GM23248 (cell line): Measurements from ENCODE around the gene RRBP1. TPM values are rescaled to one million over a fixed set of nuclear protein-coding genes. Genes with fewer than 3 reads are reported as not detected.

Source experiments
- DNase-seq: peaks from one replicate; pipeline ENCODE4 v3.0.0-alpha.2; 2015
- H2AFZ ChIP-seq: fragments of 200-600 bp; sonication (generic); 2 replicates; pipeline ENCODE4 v1.6.1; 2016; ENCODE audit warnings: antibody characterized with exemption
- H3F3A ChIP-seq: fragments of 200-600 bp; sonication (generic); 2 replicates; pipeline ENCODE4 v1.6.1; 2016; ENCODE audit warnings: mild to moderate bottlenecking, antibody characterized with exemption, mixed run types; ENCODE audit not compliant: insufficient read depth
- H3K27ac ChIP-seq: fragments of 200-600 bp; sonication (generic); 2 replicates; pipeline ENCODE4 v1.5.1; 2016; ENCODE audit warnings: mild to moderate bottlenecking
- H3K27me3 ChIP-seq: fragments of 200-600 bp; sonication (generic); replicated peaks from 2 replicates; pipeline ENCODE4 v1.6.1; 2016; ENCODE audit warnings: mild to moderate bottlenecking; ENCODE audit not compliant: insufficient read depth
- H3K36me3 ChIP-seq: fragments of 200-600 bp; sonication (generic); 2 replicates; pipeline ENCODE4 v1.6.1; 2016; ENCODE audit warnings: low read depth, mild to moderate bottlenecking
- H3K4me1 ChIP-seq: fragments of 200-600 bp; sonication (generic); 2 replicates; pipeline ENCODE4 v1.6.1; 2016; ENCODE audit warnings: mild to moderate bottlenecking; ENCODE audit not compliant: insufficient read depth
- H3K4me2 ChIP-seq: fragments of 200-600 bp; sonication (generic); one replicate; pipeline ENCODE4 v1.6.1; 2016; ENCODE audit warnings: mild to moderate bottlenecking; ENCODE audit not compliant: unreplicated experiment
- H3K4me3 ChIP-seq: fragments of 200-600 bp; sonication (generic); 2 replicates; pipeline ENCODE4 v1.5.1; 2016; ENCODE audit warnings: mild to moderate bottlenecking
- H3K79me2 ChIP-seq: fragments of 200-600 bp; sonication (generic); 2 replicates; pipeline ENCODE4 v1.6.1; 2016; ENCODE audit warnings: mild to moderate bottlenecking; ENCODE audit not compliant: insufficient read depth
- H3K9ac ChIP-seq: fragments of 200-600 bp; sonication (generic); 2 replicates; pipeline ENCODE4 v1.6.1; 2016; ENCODE audit warnings: mild to moderate bottlenecking
- H3K9me2 ChIP-seq: fragments of 200-600 bp; sonication (generic); 2 replicates; pipeline ENCODE4 v1.6.1; 2016; ENCODE audit warnings: mixed run types, mild to moderate bottlenecking, moderate library complexity; ENCODE audit not compliant: insufficient read depth
- H3K9me3 ChIP-seq: fragments of 200-600 bp; sonication (generic); one replicate; pipeline ENCODE4 v1.6.1; 2017; ENCODE audit warnings: low read depth
- H4K20me1 ChIP-seq: fragments of 200-600 bp; sonication (generic); 2 replicates; pipeline ENCODE4 v1.6.0; 2016; ENCODE audit not compliant: insufficient read depth
- EZH2 ChIP-seq: fragments of 200-600 bp; sonication (generic); IDR thresholded peaks from 2 replicates; pipeline ENCODE4 v1.6.1; 2018; ENCODE audit warnings: antibody characterized with exemption, mild to moderate bottlenecking; ENCODE audit not compliant: insufficient read depth, poor library complexity, severe bottlenecking
- EZH2phosphoT487 ChIP-seq: fragments of 200-600 bp; sonication (generic); IDR thresholded peaks from 2 replicates; pipeline ENCODE4 v1.6.1; 2018; ENCODE audit warnings: antibody characterized with exemption, moderate library complexity, mild to moderate bottlenecking, low read depth; ENCODE audit not compliant: insufficient read depth
- WGBS, 2 experiments: methylation state at CpG; one replicate each; pipeline ENCODE4 v1.1.6; 2015 to 2017; ENCODE audit warnings: low lambda C conversion rate in 2 of 2, low coverage in 1 of 2; ENCODE audit errors: missing lambda C conversion rate in 2 of 2; 5-methylcytosine and 5-hydroxymethylcytosine counted together
- in situ Hi-C: fragments of 300-500 bp; cut with MboI; formaldehyde crosslinking; loops from 2 replicates; pipeline ENCODE4 v1.15.0; 2020
- polyA plus RNA-seq: library from polyadenylated mRNA; unstranded; fragments of >200 nt; fragmentation: Nextera tagmentation; extraction: Ambion mirVana; gene quantifications from 2 replicates; pipeline ENCODE4 v1.2.1, GENCODE V29; 2016
- total RNA-seq: library from RNA; depleted of rRNA; stranded (reverse); fragments of >200 nt; shearing (Covaris generic); gene quantifications from 2 replicates; pipeline ENCODE4 v1.2.3, GENCODE V29; 2014

RRBP1 gene
- total and polyA plus RNA-seq, 2 experiments from 2014 or later = 127 to 182 TPM

- Histone ChIP-seq H2AFZ (no peak overlapping the region), H3F3A (peaks cover 28% of the 10 kb centered on the region), H3K36me3 (peaks cover 8% of the 10 kb centered on the region), H4K20me1 (no peaks in the 10 kb centered on the region), H3K9me2 (no peaks in the 10 kb centered on the region), H3K4me1 (peaks cover 9% of the 10 kb centered on the region; the same call in 1 of the 2 replicates), H3K79me2 (0 out of 2 replicates have a peak, but pooled peaks cover 6% of the 10 kb centered on the region), H3K27ac (no peak overlapping the region), H3K9me3 (no peaks in the 10 kb centered on the region), H3K9ac (no peak overlapping the region), H3K4me2 (no peak overlapping the region), H3K27me3 (no peaks in the 10 kb centered on the region), H3K4me3 (no peak overlapping the region)
- TF ChIP-seq EZH2phosphoT487 = no peak
- TF ChIP-seq EZH2 = no peak
- in situ Hi-C loops = no loop called here
- DNase-seq = no peak
- 67 to 75% methylated on average over 21 to 22 of the region's 22 CpGs for WGBS, 2 experiments
Measured at GRCh38 chr20:17615645-17616479, 66.2 kb downstream of the RRBP1 start.

- no peak overlapping the region for H3K27ac ChIP-seq
- in situ Hi-C loops = no loop called here
Measured at GRCh38 chr20:17614812-17615644, 67.0 kb downstream of the RRBP1 start.

GRCh38 chr20:17614176-17614811, 67.7 kb downstream of the RRBP1 start:
- peaks cover 9% of the 10 kb centered on the region; the same call in 1 of the 2 replicates for H3K4me1 ChIP-seq
- no peak for TF ChIP-seq EZH2
- TF ChIP-seq EZH2phosphoT487 = no peak
- H3K27me3 ChIP-seq = no peaks in the 10 kb centered on the region
- no peak overlapping the region for H3K9ac ChIP-seq
- H3K4me3 ChIP-seq = no peak overlapping the region
- no peaks in the 10 kb centered on the region for H3K9me3 ChIP-seq
- no peak overlapping the region for H3K27ac ChIP-seq
- peaks cover 8% of the 10 kb centered on the region for H3K36me3 ChIP-seq
- H2AFZ ChIP-seq = no peak overlapping the region
- H4K20me1 ChIP-seq = no peaks in the 10 kb centered on the region
- peak; percentile 61 for DNase-seq
- in situ Hi-C loops = no loop called here
- H3K79me2 ChIP-seq = 0 out of 2 replicates have a peak, but pooled peaks cover 6% of the 10 kb centered on the region
- no peak overlapping the region for H3K4me2 ChIP-seq
- H3K9me2 ChIP-seq = no peaks in the 10 kb centered on the region
- peaks cover 44% of the 10 kb centered on the region for H3F3A ChIP-seq
- WGBS, 2 experiments = 50 to 55% methylated on average over 18 to 20 of the region's 20 CpGs

More at GRCh38 chr20:17614812-17615644, 67.0 kb downstream of the RRBP1 start:
- Histone ChIP-seq H3K9me3 (no peaks in the 10 kb centered on the region), H3K9ac (no peak overlapping the region), H3K4me2 (no peak overlapping the region), H2AFZ (no peak overlapping the region), H3K36me3 (peaks cover 8% of the 10 kb centered on the region), H4K20me1 (no peaks in the 10 kb centered on the region), H3K4me3 (no peak overlapping the region), H3K27me3 (no peaks in the 10 kb centered on the region), H3F3A (peaks cover 36% of the 10 kb centered on the region), H3K9me2 (no peaks in the 10 kb centered on the region), H3K4me1 (peaks cover 9% of the 10 kb centered on the region; the same call in 1 of the 2 replicates), H3K79me2 (0 out of 2 replicates have a peak, but pooled peaks cover 6% of the 10 kb centered on the region)
- no peak for DNase-seq
- TF ChIP-seq EZH2 = no peak
- TF ChIP-seq EZH2phosphoT487 = no peak
- whole genome bisulfite sequencing, 2 experiments = 54 to 57% methylated on average over 25 to 32 of the region's 32 CpGs
